Stomach (tissue), 9 donors: ENCODE results near the gene CDH23. TPM values are rescaled to one million over a fixed set of nuclear protein-coding genes. Genes with fewer than 3 reads are reported as not detected.

Experiments used
- DNase-seq, 2 donors: peaks; one replicate each; pipeline versions ENCODE4 v3.0.0 to v3.0.0-alpha.2; 2013 to 2019
- H3K27ac ChIP-seq, 5 donors: fragments of 200-600 bp in 4 of 5; sonication (generic) in 4 of 5; one replicate each; pipeline ENCODE4 v1.5.1; 2013 to 2019; ENCODE audit warnings: mild to moderate bottlenecking in 1 of 5, moderate library complexity in 1 of 5
- H3K27me3 ChIP-seq, 3 donors: fragments of 200-600 bp; sonication (generic); one replicate each; pipeline ENCODE4 v1.5.1; 2017 to 2019; ENCODE audit warnings: mixed run types in 1 of 3
- H3K36me3 ChIP-seq, 4 donors: fragments of 200-600 bp; sonication (generic); 1 replicate in 3 of 4; 2 replicates in 1 of 4; pipeline ENCODE4 v1.5.1; 2016 to 2019
- H3K4me1 ChIP-seq, 4 donors: fragments of 200-600 bp; sonication (generic); one replicate each; pipeline ENCODE4 v1.5.1; 2016 to 2019
- H3K4me3 ChIP-seq, 4 donors: fragments of 200-600 bp; sonication (generic) in 3 of 4; one replicate each; pipeline ENCODE4 v1.5.1; 2016 to 2019; ENCODE audit warnings: mild to moderate bottlenecking in 1 of 4
- H3K9me3 ChIP-seq, 4 donors: fragments of 200-600 bp; sonication (generic); one replicate each; pipeline ENCODE4 v1.5.1; 2016 to 2019
- CTCF ChIP-seq, 7 experiments: fragments of 450-650 bp in 4 of 7; fragments of 200-600 bp in 3 of 7; sonication (generic) in 3 of 7; IDR thresholded peaks; one replicate each; pipeline ENCODE4 v1.5.1; 2016 to 2019; ENCODE audit warnings: antibody characterized with exemption in 7 of 7, control low read depth in 2 of 7, mild to moderate bottlenecking in 1 of 7
- EP300 ChIP-seq: sonication (generic); formaldehyde crosslinking; IDR thresholded peaks from one replicate; pipeline ENCODE4 v1.6.1; 2017; ENCODE audit warnings: antibody characterized with exemption
- POLR2A ChIP-seq, 4 donors: fragments of 450-650 bp; IDR thresholded peaks; one replicate each; pipeline ENCODE4 v1.6.1; 2016; ENCODE audit warnings: antibody characterized with exemption in 4 of 4, control low read depth in 2 of 4, mild to moderate bottlenecking in 1 of 4, moderate library complexity in 1 of 4
- POLR2AphosphoS5 ChIP-seq, 3 donors: sonication (generic); formaldehyde crosslinking; IDR thresholded peaks; one replicate each; pipeline ENCODE4 v1.6.1; 2016; ENCODE audit warnings: antibody characterized with exemption in 3 of 3
- WGBS, 5 donors: extraction: QIAGEN DNeasy Blood & Tissue Kit in 3 of 5; methylation state at CpG; one replicate each; pipeline versions ENCODE4 v1.1.5 to v1.1.7; 2013 to 2018; 5-methylcytosine and 5-hydroxymethylcytosine counted together
- intact Hi-C: fragments of 100-400 bp; cut with DNase I; formaldehyde crosslinking; loops from one replicate; pipeline ENCODE4 v1.15.1; 2023; ENCODE audit warnings: low total_unique reads
- polyA plus RNA-seq, 3 donors: library from polyadenylated mRNA; stranded (reverse); fragments of 200-250 nt; gene quantifications; one replicate each; pipeline ENCODE4 v1.2.3, GENCODE V29; 2013
- total RNA-seq, 5 donors: library from RNA; depleted of rRNA; stranded (reverse); fragments of >200 nt; gene quantifications; one replicate each; pipeline versions ENCODE4 v1.1.0 to v1.2.3, GENCODE V29; 2014 to 2016
- donor health status: healthy with polysubstance abuse.
- donor health status: Bipolar disorder and iron deficiency.
- donor health status: healthy.

Gene CDH23
- total and polyA plus RNA-seq, 8 donors = 0.31 to 8.2 (median 2.2) TPM

DNA sequence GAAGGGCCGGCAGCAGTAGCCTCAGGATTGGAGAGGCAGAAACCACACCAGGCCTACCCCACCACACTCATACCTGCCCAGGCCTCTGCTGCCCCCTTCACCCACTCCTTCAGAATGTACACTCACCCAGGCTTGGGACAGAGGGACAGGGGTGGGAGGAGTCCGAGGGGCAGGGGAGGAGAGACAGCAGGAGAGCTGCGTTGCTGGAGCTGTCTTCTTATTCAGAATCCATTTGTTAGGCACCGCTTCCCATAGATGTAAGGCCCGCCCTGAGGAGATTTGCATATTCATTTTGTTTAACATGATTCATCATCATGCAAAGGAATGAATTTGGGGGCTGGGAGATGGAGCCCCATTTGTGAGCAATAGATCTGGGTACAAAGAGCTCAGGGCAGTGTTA lies 156.7 kb downstream of the CDH23 start:
- H3K4me1 ChIP-seq = peaks cover 0 to under 1% (median 0%) of the 10 kb centered on the region in 4 donors
- no peaks in the 10 kb centered on the region for H3K9me3 ChIP-seq
- WGBS, 5 donors = 46 to 67% (median 53%) methylated on average over 5 of the region's 5 CpGs
- no peaks in the 10 kb centered on the region for H3K36me3 ChIP-seq
- no peak for DNase-seq
- peaks cover 0 to 10% (median 0%) of the 10 kb centered on the region in 3 donors for H3K27me3 ChIP-seq
- intact Hi-C loops = no loop called here
- H3K4me3 ChIP-seq = no peak overlapping the region
- no peak overlapping the region for H3K27ac ChIP-seq
- TF ChIP-seq POLR2A (IDR thresholded peaks at IDR 0.05) = no peak
- TF ChIP-seq EP300 = no peak
- no peak for TF ChIP-seq POLR2AphosphoS5 (IDR thresholded peaks at IDR 0.05)
- TF ChIP-seq CTCF (IDR thresholded peaks at IDR 0.05) = no peak

DNA sequence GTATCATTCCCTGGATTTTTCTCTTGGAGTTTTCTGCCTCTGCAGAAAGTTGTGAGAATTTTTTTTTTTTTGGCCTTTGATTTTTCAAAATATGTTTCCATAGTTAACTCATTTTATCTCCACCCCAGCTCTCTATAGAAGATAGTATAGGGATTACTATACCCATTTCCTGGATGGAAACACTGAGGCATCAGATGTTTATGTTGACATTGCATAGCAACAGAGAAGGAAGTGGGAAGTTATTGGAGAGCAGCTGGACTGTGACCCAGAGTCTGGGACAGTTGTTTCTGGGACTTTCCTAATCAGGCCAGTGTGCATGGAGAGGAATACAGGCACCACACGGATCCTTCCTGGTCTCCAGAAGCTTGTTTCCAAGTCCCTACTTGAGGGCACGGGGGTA lies 158.0 kb downstream of the CDH23 start:
- no peak for DNase-seq
- 16 to 47% (median 35%) methylated on average over 2 of the region's 2 CpGs for WGBS, 5 donors
- intact Hi-C loops = no loop called here
- Histone ChIP-seq H3K9me3 (no peaks in the 10 kb centered on the region), H3K27ac (no peak overlapping the region), H3K4me1 (no peaks in the 10 kb centered on the region), H3K4me3 (no peak overlapping the region), H3K27me3 (peaks cover 0 to 10% (median 0%) of the 10 kb centered on the region in 3 donors), H3K36me3 (no peaks in the 10 kb centered on the region)
- TF ChIP-seq CTCF (IDR thresholded peaks at IDR 0.05) = no peak
- no peak for TF ChIP-seq EP300
- no peak for TF ChIP-seq POLR2AphosphoS5 (IDR thresholded peaks at IDR 0.05)
- no peak for TF ChIP-seq POLR2A (IDR thresholded peaks at IDR 0.05)

DNA sequence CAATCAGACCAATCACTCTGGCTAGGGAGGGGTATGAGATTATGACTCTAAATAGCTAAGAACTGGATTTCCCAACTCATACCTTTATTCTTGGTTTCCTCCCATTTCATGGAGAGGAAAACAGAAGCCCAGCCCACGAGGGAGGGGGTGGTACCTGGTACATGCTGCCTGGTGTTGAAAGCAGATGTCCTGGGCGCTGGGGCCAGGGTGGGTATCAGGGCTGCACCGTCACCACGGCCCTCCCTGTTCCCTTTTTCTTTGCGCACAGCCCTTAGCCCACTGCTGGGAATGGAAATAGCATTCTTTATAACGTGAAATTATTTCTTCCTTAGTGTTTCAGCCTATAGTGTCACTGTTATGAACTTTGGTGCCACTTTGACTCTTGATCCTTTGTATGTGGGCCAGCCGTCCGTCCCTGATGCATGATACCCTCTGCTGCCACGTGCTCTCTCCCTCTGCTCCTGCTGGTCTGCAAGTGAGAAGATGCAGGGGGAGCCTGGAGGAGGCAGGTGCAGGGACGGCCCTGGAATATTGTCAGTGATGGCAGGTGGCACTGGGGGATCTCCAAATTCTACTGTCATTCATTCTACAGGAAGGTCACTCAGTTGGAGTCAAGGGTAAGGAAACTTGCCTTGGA lies 158.5 kb downstream of the CDH23 start:
- 64 to 68% (median 67%) methylated on average over 9 to 10 of the region's 10 CpGs for WGBS, 5 donors
- Histone ChIP-seq H3K27ac (no peak overlapping the region), H3K9me3 (no peaks in the 10 kb centered on the region), H3K36me3 (no peaks in the 10 kb centered on the region), H3K4me1 (no peaks in the 10 kb centered on the region), H3K4me3 (no peak overlapping the region), H3K27me3 (peaks cover 0 to 10% (median 3%) of the 10 kb centered on the region in 3 donors)
- intact Hi-C loops = no loop called here
- no peak for TF ChIP-seq POLR2A (IDR thresholded peaks at IDR 0.05)
- no peak for TF ChIP-seq EP300
- TF ChIP-seq CTCF (IDR thresholded peaks at IDR 0.05) = no peak
- TF ChIP-seq POLR2AphosphoS5 (IDR thresholded peaks at IDR 0.05) = no peak
- DNase-seq = no peak

DNA sequence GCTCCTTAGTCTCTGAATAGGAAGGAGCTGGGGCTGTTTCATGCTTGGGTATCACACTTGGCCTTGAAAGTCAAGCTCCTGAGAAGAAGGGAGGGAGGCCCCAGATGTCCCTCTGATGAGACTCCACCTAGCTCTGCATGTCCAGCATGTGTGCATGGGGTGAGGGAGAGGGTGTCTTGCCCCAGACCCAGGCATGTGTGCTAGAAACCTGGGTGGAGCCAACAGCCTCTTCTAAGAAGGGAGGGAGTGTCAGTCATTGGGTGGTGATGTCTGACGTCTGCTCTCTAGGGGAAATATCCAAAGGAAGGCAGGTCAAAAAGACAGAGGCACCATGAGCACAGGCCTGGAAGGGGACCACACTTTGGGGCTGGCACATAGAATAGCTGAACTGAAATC lies 159.0 kb downstream of the CDH23 start:
- no peak for TF ChIP-seq POLR2A (IDR thresholded peaks at IDR 0.05)
- 53 to 86% (median 62%) methylated on average over 1 of the region's 1 CpG for WGBS, 5 donors
- intact Hi-C loops = no loop called here

DNA sequence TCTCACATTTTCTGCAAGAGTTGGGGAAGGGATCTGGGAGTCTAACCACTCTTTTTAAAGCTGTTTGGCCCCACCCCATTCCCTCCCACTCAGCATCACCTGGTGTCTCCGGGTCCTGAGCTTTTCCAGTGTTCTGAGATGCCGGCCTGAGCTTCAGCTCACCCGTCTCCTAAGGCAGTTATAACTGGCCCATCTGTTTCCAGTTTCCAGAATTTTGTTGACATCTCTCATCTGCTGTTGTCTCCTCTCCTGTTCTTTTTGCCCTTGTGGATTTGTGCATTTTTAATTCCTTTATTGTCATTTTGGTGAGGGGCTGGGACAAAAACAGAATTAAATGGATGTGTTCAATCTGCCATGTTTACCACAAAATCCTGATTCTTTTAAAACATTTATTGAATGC lies 162.3 kb downstream of the CDH23 start:
- no peaks in the 10 kb centered on the region for H3K9me3 ChIP-seq
- DNase-seq = no peak
- intact Hi-C loops = no loop called here
- peaks cover 0 to 4% (median 1%) of the 10 kb centered on the region in 3 donors for H3K27me3 ChIP-seq
- no peak overlapping the region for H3K27ac ChIP-seq
- WGBS, 5 donors = 47 to 72% (median 64%) methylated on average over 3 of the region's 3 CpGs
- no peak overlapping the region for H3K4me3 ChIP-seq
- H3K36me3 ChIP-seq = no peaks in the 10 kb centered on the region
- TF ChIP-seq POLR2AphosphoS5 (IDR thresholded peaks at IDR 0.05) (no peak), EP300 (no peak), CTCF (IDR thresholded peaks at IDR 0.05) (no peak), POLR2A (IDR thresholded peaks at IDR 0.05) (no peak)
- no peaks in the 10 kb centered on the region for H3K4me1 ChIP-seq

More for the DNA sequence above, 159.0 kb downstream of the CDH23 start:
- H3K27ac ChIP-seq = no peak overlapping the region
- no peaks in the 10 kb centered on the region for H3K36me3 ChIP-seq
- no peaks in the 10 kb centered on the region for H3K9me3 ChIP-seq
- no peaks in the 10 kb centered on the region for H3K4me1 ChIP-seq
- DNase-seq = no peak
- H3K4me3 ChIP-seq = no peak overlapping the region
- peaks cover 0 to 10% (median 4%) of the 10 kb centered on the region in 3 donors for H3K27me3 ChIP-seq
